HepG2 (cell line): Measurements from ENCODE around the gene MCF2L. TPM values are rescaled to one million over a fixed set of nuclear protein-coding genes. Genes with fewer than 3 reads are reported as not detected.
A peak's percentile ranks its signal among the peaks of the same experiment; 100 is the strongest.

ENCODE experiments used
- BCL6 ChIP-seq: IDR thresholded peaks from 2 replicates; pipeline ENCODE4 v1.6.1; 2016; ENCODE audit warnings: missing genetic modification reagents, missing compliant biosample characterization
- CREB1 ChIP-seq, 2 experiments: fragments of 450-650 bp in 1 of 2; IDR thresholded peaks; 2 replicates each; pipeline ENCODE4 v1.6.1; 2016 to 2017; ENCODE audit warnings: control low read depth in 1 of 2, mild to moderate bottlenecking in 1 of 2, missing compliant biosample characterization in 1 of 2, missing genetic modification characterization in 1 of 2
- HMGXB4 ChIP-seq, 2 experiments: sonication (generic) in 1 of 2; formaldehyde crosslinking in 1 of 2; IDR thresholded peaks; 2 replicates each; pipeline versions ENCODE4 v1.4.0 to v1.6.1; 2018 to 2020; ENCODE audit warnings: missing genetic modification reagents in 2 of 2, borderline replicate concordance in 1 of 2, low read depth in 1 of 2, mild to moderate bottlenecking in 1 of 2, missing biosample characterization in 1 of 2
- KAT8 ChIP-seq: IDR thresholded peaks from 2 replicates; pipeline ENCODE4 v1.6.1; 2016; ENCODE audit warnings: missing genetic modification reagents, missing compliant biosample characterization
- KDM5A ChIP-seq: fragments of 200-600 bp; sonication (generic); IDR thresholded peaks from 2 replicates; pipeline ENCODE4 v1.7.0; 2018; ENCODE audit warnings: antibody characterized with exemption, mild to moderate bottlenecking, low read length, borderline replicate concordance
- MED1 ChIP-seq: sonication (generic); formaldehyde crosslinking; IDR thresholded peaks from 2 replicates; pipeline ENCODE4 v1.4.0; 2020; ENCODE audit warnings: missing genetic modification reagents
- MTA1 ChIP-seq: sonication (generic); formaldehyde crosslinking; IDR thresholded peaks from 2 replicates; pipeline ENCODE4 v1.4.0; 2020; ENCODE audit warnings: missing genetic modification reagents, mild to moderate bottlenecking, borderline replicate concordance
- MXD1 ChIP-seq: sonication (generic); formaldehyde crosslinking; IDR thresholded peaks from 2 replicates; pipeline ENCODE4 v1.4.0; 2020; ENCODE audit warnings: mild to moderate bottlenecking, missing genetic modification reagents
- MXD4 ChIP-seq: IDR thresholded peaks from 2 replicates; pipeline ENCODE4 v1.6.1; 2016; ENCODE audit warnings: mild to moderate bottlenecking, missing biosample characterization, missing genetic modification reagents
- RAD21 ChIP-seq: fragments of 450-650 bp; formaldehyde crosslinking; IDR thresholded peaks from 2 replicates; pipeline ENCODE4 v1.5.0; 2020; ENCODE audit warnings: mild to moderate bottlenecking
- RNF2 ChIP-seq: fragments of 450-650 bp; conservative IDR thresholded peaks from 2 replicates; pipeline ENCODE4 v1.6.1; 2016; ENCODE audit warnings: low read depth
- SRSF1 ChIP-seq: fragments of 200-400 bp; formaldehyde crosslinking; optimal IDR thresholded peaks from 2 replicates; pipeline ENCODE3; 2017; ENCODE audit warnings: mild to moderate bottlenecking, low read depth, low read length, moderate library complexity
- STAT6 ChIP-seq: sonication (generic); formaldehyde crosslinking; IDR thresholded peaks from 2 replicates; pipeline ENCODE4 v1.4.0; 2020; ENCODE audit warnings: missing genetic modification reagents, mild to moderate bottlenecking, borderline replicate concordance
- TARDBP ChIP-seq: sonication (generic); formaldehyde crosslinking; IDR thresholded peaks from 2 replicates; pipeline ENCODE4 v1.8.0; 2022; ENCODE audit warnings: mild to moderate bottlenecking, missing genetic modification reagents
- TEAD2 ChIP-seq: sonication (generic); formaldehyde crosslinking; IDR thresholded peaks from 2 replicates; pipeline ENCODE4 v1.9.0; 2021; ENCODE audit warnings: missing genetic modification reagents
- YY1 ChIP-seq: IDR thresholded peaks from 2 replicates; pipeline ENCODE4 v1.6.1; 2011; ENCODE audit warnings: low read length, low read depth, moderate library complexity, mild to moderate bottlenecking; ENCODE audit not compliant: insufficient read depth, insufficient replicate concordance
- ZFP91 ChIP-seq: sonication (generic); formaldehyde crosslinking; IDR thresholded peaks from 2 replicates; pipeline ENCODE4 v1.9.0; 2022; ENCODE audit warnings: missing genetic modification reagents, mild to moderate bottlenecking, borderline replicate concordance
- ZMYM4 ChIP-seq: sonication (generic); formaldehyde crosslinking; IDR thresholded peaks from 2 replicates; pipeline ENCODE4 v1.8.1; 2023; ENCODE audit warnings: mild to moderate bottlenecking, missing genetic modification reagents
- ZNF230 ChIP-seq: sonication (generic); formaldehyde crosslinking; IDR thresholded peaks from 2 replicates; pipeline ENCODE4 v1.4.0; 2020; ENCODE audit warnings: mild to moderate bottlenecking, missing genetic modification reagents
- ZNF354B ChIP-seq: sonication (generic); formaldehyde crosslinking; IDR thresholded peaks from 2 replicates; pipeline ENCODE4 v1.8.0; 2022; ENCODE audit warnings: mild to moderate bottlenecking, missing genetic modification reagents
- ZNF430 ChIP-seq: sonication (generic); formaldehyde crosslinking; IDR thresholded peaks from 2 replicates; pipeline ENCODE4 v1.9.0; 2021; ENCODE audit warnings: mild to moderate bottlenecking, missing genetic modification reagents
- ZNF563 ChIP-seq: sonication (generic); formaldehyde crosslinking; IDR thresholded peaks from 2 replicates; pipeline ENCODE4 v1.8.0; 2022; ENCODE audit warnings: mild to moderate bottlenecking, moderate library complexity, missing genetic modification reagents
- polyA plus RNA-seq, 8 experiments: library from polyadenylated mRNA; depleted of rRNA in 3 of 8; stranded (reverse) in 7 of 8; unstranded in 1 of 8; fragments of >200 nt; fragmentation: Illumina TruSeq in 4 of 8; extraction: Trizol in 4 of 8; gene quantifications; 2 replicates each; pipeline versions ENCODE4 v1.2.1 to v1.2.3, GENCODE V29; 2011 to 2016; ENCODE audit warnings: low read depth in 4 of 8, missing spikeins in 1 of 8, mixed read lengths in 1 of 8; ENCODE audit not compliant: insufficient read depth in 1 of 8
- total RNA-seq, 5 experiments: library from RNA; depleted of rRNA; stranded (reverse); fragments of >200 nt; fragmentation: Illumina TruSeq; extraction: Trizol; gene quantifications; 2 replicates each; pipeline ENCODE4 v1.2.3, GENCODE V29; 2016; ENCODE audit warnings: low read depth in 1 of 5

Gene MCF2L
- total and polyA plus RNA-seq, 2 of the 13 experiments (the other 11 are each of a cell fraction or from before 2014, with no cell fraction given): 19.4 to 28.4 TPM

- TF ChIP-seq KAT8 (0 out of 2 replicates have a peak, but pooled peaks have one; percentile 16), HMGXB4 (CRISPR knock-in tag; IDR thresholded peaks at IDR 0.05; ENCODE audit: borderline replicate concordance in 1 of 2, low read depth in 1 of 2) (peak in 1 of 2 experiments; percentile 66; a peak in 2 of 4 replicates), RNF2 (no peak), TEAD2 (CRISPR knock-in tag) (no peak), TARDBP (CRISPR knock-in tag) (0 out of 2 replicates have a peak, but pooled peaks have one; percentile 36), MED1 (CRISPR knock-in tag) (0 out of 2 replicates have a peak, but pooled peaks have one; percentile 11), MXD1 (CRISPR knock-in tag) (peak; percentile 14; the same call in 1 of the 2 replicates), MTA1 (peak; percentile 53; the same call in 1 of the 2 replicates), STAT6 (CRISPR knock-in tag) (no peak), RAD21 (CRISPR knock-in tag) (0 out of 2 replicates have a peak, but pooled peaks have one; percentile 7), YY1 (no peak), ZNF563 (CRISPR knock-in tag) (no peak), ZNF430 (CRISPR knock-in tag) (peak; percentile 60; the same call in 1 of the 2 replicates), ZNF230 (CRISPR knock-in tag) (peak; percentile 72), ZFP91 (CRISPR knock-in tag) (peak; percentile 50; the same call in 1 of the 2 replicates), ZNF354B (CRISPR knock-in tag) (0 out of 2 replicates have a peak, but pooled peaks have one; percentile 24), SRSF1 (peak; percentile 36), KDM5A (peak; percentile 70), CREB1 (IDR thresholded peaks at IDR 0.05) (peak; percentile 11; the same call in 1 of the 2 replicates), CREB1 (CRISPR knock-in tag; IDR thresholded peaks at IDR 0.05) (no peak), ZMYM4 (CRISPR knock-in tag) (no peak), BCL6 (CRISPR knock-in tag) (0 out of 2 replicates have a peak, but pooled peaks have one; percentile 8), MXD4 (CRISPR knock-in tag) (peak; percentile 72; the same call in 1 of the 2 replicates)
Observed at GRCh38 chr13:112968910-112969691, at the start of gene MCF2L (continued).
